ENCODE measurements around the gene C1R.

- no peak for TF ChIP-seq POLR2A (IDR thresholded peaks at IDR 0.05)
- no peak for TF ChIP-seq CTCF (IDR thresholded peaks at IDR 0.05 in 4 of 5, conservative IDR thresholded peaks at IDR 0.05 in 1 of 5)
These were observed 16.3 kb downstream of the C1R start for GRCh38 chr12:7075939-7076338.

All from gastrocnemius medialis (tissue), 4 donors.